Activated naive CD8-positive, alpha-beta T cell treated with anti-CD3 and anti-CD28 coated beads, Interleukin-2, amount 50 U/mL, for 24 hours (primary cell): ENCODE measurements around the gene SF1.

Experiments used
- ATAC-seq: fragments of 150-1000 bp; cut with Tn5 transposase; one replicate; pipeline ENCODE4 v1.10.0; 2021
- DNase-seq: peaks from one replicate; pipeline ENCODE4 v3.0.0; 2021
- H3K27ac Mint-ChIP-seq: one replicate; pipeline ENCODE4 v1.8.0; 2021; ENCODE audit warnings: mild to moderate bottlenecking, mixed read lengths
- H3K27me3 Mint-ChIP-seq: one replicate; pipeline ENCODE4 v1.8.0; 2021; ENCODE audit warnings: mixed read lengths
- H3K36me3 Mint-ChIP-seq: one replicate; pipeline ENCODE4 v1.8.0; 2021; ENCODE audit warnings: low read depth, mixed read lengths
- H3K4me1 Mint-ChIP-seq: one replicate; pipeline ENCODE4 v1.8.0; 2021; ENCODE audit warnings: mixed read lengths
- H3K4me3 Mint-ChIP-seq: one replicate; pipeline ENCODE4 v1.8.0; 2021; ENCODE audit warnings: mild to moderate bottlenecking, moderate library complexity, mixed read lengths
- H3K9me3 Mint-ChIP-seq: one replicate; pipeline ENCODE4 v1.8.0; 2021; ENCODE audit warnings: mixed read lengths

Gene SF1

GRCh38 chr11:64742889-64743590 lies 35.3 kb downstream of the SF1 start:
- no peaks in the 10 kb centered on the region for H3K36me3 Mint-ChIP-seq
- ATAC-seq (peak; percentile 34), DNase-seq (peak; percentile 85)
- peaks cover 7% of the 10 kb centered on the region for H3K27me3 Mint-ChIP-seq
- no peak overlapping the region for H3K4me3 Mint-ChIP-seq
- H3K4me1 Mint-ChIP-seq = peaks cover 25% of the 10 kb centered on the region
- no peak overlapping the region for H3K27ac Mint-ChIP-seq
- no peaks in the 10 kb centered on the region for H3K9me3 Mint-ChIP-seq

GRCh38 chr11:64742087-64742888 lies 36.1 kb downstream of the SF1 start:
- peak; percentile 9 for ATAC-seq
- peak; percentile 42 for DNase-seq
- H3K27me3 Mint-ChIP-seq = peaks cover 7% of the 10 kb centered on the region
- peaks cover 25% of the 10 kb centered on the region for H3K4me1 Mint-ChIP-seq
- H3K36me3 Mint-ChIP-seq = no peaks in the 10 kb centered on the region
- no peak overlapping the region for H3K27ac Mint-ChIP-seq
- H3K4me3 Mint-ChIP-seq = peak overlapping the region; percentile 63
- no peaks in the 10 kb centered on the region for H3K9me3 Mint-ChIP-seq

GRCh38 chr11:64741375-64742086 lies 36.8 kb downstream of the SF1 start:
- no peaks in the 10 kb centered on the region for H3K36me3 Mint-ChIP-seq
- H3K9me3 Mint-ChIP-seq = no peaks in the 10 kb centered on the region
- peaks cover 7% of the 10 kb centered on the region for H3K27me3 Mint-ChIP-seq
- H3K27ac Mint-ChIP-seq = no peak overlapping the region
- ATAC-seq (no peak), DNase-seq (no peak)
- peaks cover 25% of the 10 kb centered on the region for H3K4me1 Mint-ChIP-seq
- H3K4me3 Mint-ChIP-seq = peak overlapping the region; percentile 63

DNA sequence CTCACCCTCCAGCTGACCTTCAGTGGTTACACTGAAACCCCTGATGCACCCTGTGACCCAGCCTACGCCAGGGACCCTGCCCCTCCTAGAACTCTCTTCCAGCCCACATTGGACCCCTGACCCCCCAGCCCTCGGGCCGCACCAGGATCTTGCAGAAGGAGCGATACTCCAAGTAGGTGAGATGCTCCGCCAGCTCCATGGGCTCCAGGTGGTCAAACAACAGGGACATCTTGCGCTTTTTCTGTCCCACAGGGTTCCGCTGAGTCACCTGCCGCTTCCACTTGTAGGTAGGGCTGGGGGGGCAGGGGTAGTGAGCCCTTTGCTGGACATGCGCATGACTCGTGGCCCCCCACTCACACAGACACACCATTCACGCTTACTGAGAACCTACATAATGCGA lies 38.5 kb downstream of the SF1 start:
- peaks cover 7% of the 10 kb centered on the region for H3K27me3 Mint-ChIP-seq
- peak overlapping the region; percentile 7 for H3K27ac Mint-ChIP-seq
- no peak for DNase-seq
- no peak for ATAC-seq
- H3K9me3 Mint-ChIP-seq = no peaks in the 10 kb centered on the region
- H3K36me3 Mint-ChIP-seq = no peaks in the 10 kb centered on the region
- peaks cover 20% of the 10 kb centered on the region for H3K4me1 Mint-ChIP-seq
- no peak overlapping the region for H3K4me3 Mint-ChIP-seq

DNA sequence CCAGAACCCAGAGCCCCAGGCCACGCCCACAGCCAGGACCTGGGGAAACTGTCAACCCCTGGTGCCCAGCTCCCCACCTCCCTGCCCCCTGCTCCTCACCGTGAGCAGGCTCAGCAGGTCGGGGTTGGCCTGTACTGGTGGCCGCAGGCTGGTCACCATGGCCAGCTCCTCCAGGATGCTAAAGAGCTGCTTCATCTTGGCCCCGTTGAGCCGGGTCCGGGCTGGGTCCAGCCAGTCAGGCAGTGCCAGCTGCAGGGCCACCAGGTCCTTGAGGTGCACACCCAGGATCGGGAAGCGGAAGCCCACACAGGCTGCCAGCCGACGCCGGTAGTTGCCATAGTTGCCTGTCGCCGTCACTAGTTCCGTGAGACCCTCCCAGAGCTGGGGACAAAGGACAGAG lies 41.7 kb downstream of the SF1 start:
- no peaks in the 10 kb centered on the region for H3K36me3 Mint-ChIP-seq
- no peaks in the 10 kb centered on the region for H3K9me3 Mint-ChIP-seq
- H3K4me3 Mint-ChIP-seq = no peak overlapping the region
- ATAC-seq (no peak), DNase-seq (no peak)
- H3K27me3 Mint-ChIP-seq = no peaks in the 10 kb centered on the region
- H3K4me1 Mint-ChIP-seq = peaks cover 15% of the 10 kb centered on the region
- H3K27ac Mint-ChIP-seq = no peak overlapping the region

GRCh38 chr11:64735725-64736259 lies 42.5 kb downstream of the SF1 start:
- H3K36me3 Mint-ChIP-seq = peaks cover under 1% of the 10 kb centered on the region
- H3K27me3 Mint-ChIP-seq = no peaks in the 10 kb centered on the region
- H3K4me3 Mint-ChIP-seq = no peak overlapping the region
- no peak for DNase-seq
- H3K9me3 Mint-ChIP-seq = no peaks in the 10 kb centered on the region
- H3K4me1 Mint-ChIP-seq = peaks cover 11% of the 10 kb centered on the region
- no peak overlapping the region for H3K27ac Mint-ChIP-seq
- no peak for ATAC-seq

DNA sequence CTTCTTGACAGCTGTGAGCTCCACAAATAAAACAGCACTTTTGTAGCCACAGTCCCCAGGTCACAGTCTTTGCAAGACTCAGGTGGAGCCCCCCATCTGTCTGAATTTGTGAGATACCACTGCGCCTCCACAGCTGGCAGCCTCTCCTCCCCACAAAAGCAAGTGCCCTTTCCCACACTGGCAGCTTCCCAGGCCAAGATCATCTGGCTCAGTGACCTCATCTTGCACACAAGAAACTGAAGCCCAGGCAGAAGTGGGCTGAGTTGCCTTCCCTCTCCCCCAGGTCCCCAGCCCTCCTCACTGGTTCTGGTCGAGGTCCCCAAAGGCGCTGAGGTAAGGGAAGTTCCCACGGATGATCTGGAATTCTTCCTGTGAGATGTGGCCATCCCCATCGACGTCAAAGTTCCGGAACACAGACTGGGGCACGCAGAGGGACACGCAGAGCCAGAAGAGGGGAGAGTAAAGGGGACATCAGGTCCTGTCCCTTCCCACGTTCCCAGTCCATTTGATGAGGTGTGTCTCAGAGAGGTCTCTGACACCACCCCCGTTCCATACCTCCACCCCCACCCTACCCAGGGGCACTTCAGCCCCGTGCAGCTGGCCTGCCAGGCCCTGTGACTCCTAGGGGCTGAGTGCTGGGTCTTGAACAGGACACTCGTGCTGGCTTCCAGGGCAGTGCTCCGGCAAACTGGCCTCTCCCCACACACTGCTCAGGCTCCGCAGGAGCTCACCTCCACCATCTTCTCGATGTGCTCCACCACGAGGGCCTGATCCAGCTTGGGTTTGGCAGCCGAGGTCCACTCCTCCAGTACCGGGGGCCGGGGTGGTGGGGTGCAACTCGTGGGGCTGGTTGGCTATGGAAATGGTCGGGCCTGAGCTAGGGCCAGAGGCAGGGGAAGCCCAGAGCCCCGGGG lies 43.3 kb downstream of the SF1 start:
- Mint-ChIP-seq H3K4me3 (no peak overlapping the region), H3K27me3 (no peaks in the 10 kb centered on the region), H3K36me3 (peaks cover 2% of the 10 kb centered on the region), H3K4me1 (peaks cover 11% of the 10 kb centered on the region), H3K9me3 (no peaks in the 10 kb centered on the region), H3K27ac (no peak overlapping the region)
- no peak for ATAC-seq
- DNase-seq = no peak

- H3K4me1 Mint-ChIP-seq = peaks cover 11% of the 10 kb centered on the region
- DNase-seq (no peak), ATAC-seq (no peak)
- H3K9me3 Mint-ChIP-seq = no peaks in the 10 kb centered on the region
- peaks cover 2% of the 10 kb centered on the region for H3K36me3 Mint-ChIP-seq
- H3K27me3 Mint-ChIP-seq = no peaks in the 10 kb centered on the region
- H3K27ac Mint-ChIP-seq = no peak overlapping the region
- H3K4me3 Mint-ChIP-seq = no peak overlapping the region
These were observed 46.7 kb downstream of the SF1 start for GRCh38 chr11:64731601-64732000.

DNA sequence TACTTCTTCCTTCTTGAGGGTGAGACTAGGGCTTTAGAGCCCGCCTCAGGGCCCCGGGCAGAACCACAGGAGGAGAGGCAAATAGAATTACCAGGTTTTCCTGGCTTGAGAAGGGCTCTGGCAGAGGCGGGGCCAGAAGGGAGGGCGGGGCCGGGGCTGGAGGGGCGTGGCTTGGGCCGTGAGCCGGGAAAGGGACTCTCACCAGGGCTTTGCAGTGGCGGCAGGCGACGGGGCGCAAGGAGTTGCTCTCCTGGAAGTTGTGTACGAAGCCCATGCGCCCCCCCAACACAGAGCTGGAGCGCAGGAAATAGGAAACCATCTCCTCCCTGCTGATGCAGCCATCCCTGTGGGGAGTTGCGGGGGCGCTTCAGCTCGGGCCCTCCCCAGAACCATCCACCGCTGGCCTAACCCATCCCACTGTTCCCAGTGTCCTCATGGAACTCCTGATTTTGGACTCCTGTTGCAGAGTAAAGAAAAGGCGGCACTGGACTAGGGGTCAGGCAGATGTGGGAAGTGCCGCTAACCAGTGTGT lies 48.4 kb downstream of the SF1 start:
- H3K27me3 Mint-ChIP-seq = no peaks in the 10 kb centered on the region
- ATAC-seq (peak; percentile 24), DNase-seq (no peak)
- H3K36me3 Mint-ChIP-seq = peaks cover 2% of the 10 kb centered on the region
- H3K9me3 Mint-ChIP-seq = no peaks in the 10 kb centered on the region
- H3K4me3 Mint-ChIP-seq = no peak overlapping the region
- H3K4me1 Mint-ChIP-seq = peaks cover 12% of the 10 kb centered on the region
- H3K27ac Mint-ChIP-seq = no peak overlapping the region

DNA sequence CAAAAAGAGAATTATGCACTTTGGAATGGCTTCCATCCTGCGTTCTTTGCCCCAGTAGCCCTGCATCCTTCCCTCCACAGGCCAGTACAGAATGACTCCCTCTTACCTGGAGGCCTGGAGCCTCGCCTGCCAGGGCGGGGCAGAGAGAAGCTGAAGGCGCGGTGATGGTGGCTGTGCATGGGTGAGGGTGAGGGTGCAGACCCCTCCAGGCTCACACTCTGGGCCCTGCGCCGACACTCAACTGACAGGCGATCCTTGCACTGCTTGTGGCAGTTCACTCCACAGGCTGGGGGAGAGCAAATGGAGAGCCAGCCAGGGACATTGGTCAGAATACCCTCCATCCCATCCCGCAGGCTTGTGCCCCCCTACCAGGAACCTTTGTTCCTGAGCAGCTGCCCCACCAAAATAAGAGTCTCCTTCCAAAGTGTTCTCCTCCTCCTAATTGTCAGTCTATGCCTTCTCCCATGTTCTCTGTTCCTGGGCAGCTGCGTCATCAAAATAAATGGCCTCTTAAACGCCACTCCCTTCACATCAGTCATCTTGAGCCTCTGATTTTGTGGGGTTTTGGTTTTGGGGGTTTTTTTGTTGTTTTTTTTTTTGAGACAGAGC lies 49.5 kb downstream of the SF1 start:
- no peak for DNase-seq
- Mint-ChIP-seq H3K9me3 (no peaks in the 10 kb centered on the region), H3K27ac (no peak overlapping the region), H3K36me3 (peaks cover 2% of the 10 kb centered on the region), H3K27me3 (no peaks in the 10 kb centered on the region), H3K4me3 (no peak overlapping the region), H3K4me1 (peaks cover 12% of the 10 kb centered on the region)
- no peak for ATAC-seq

GRCh38 chr11:64726867-64727530 lies 51.3 kb downstream of the SF1 start:
- Mint-ChIP-seq H3K4me1 (peaks cover 11% of the 10 kb centered on the region), H3K27ac (no peak overlapping the region), H3K36me3 (peaks cover 2% of the 10 kb centered on the region), H3K4me3 (no peak overlapping the region), H3K27me3 (peaks cover 5% of the 10 kb centered on the region), H3K9me3 (no peaks in the 10 kb centered on the region)
- no peak for ATAC-seq
- DNase-seq = no peak

GRCh38 chr11:64726211-64726641 lies 52.1 kb downstream of the SF1 start:
- peaks cover 2% of the 10 kb centered on the region for H3K36me3 Mint-ChIP-seq
- peaks cover 12% of the 10 kb centered on the region for H3K27me3 Mint-ChIP-seq
- H3K4me1 Mint-ChIP-seq = peaks cover 11% of the 10 kb centered on the region
- H3K27ac Mint-ChIP-seq = no peak overlapping the region
- no peak overlapping the region for H3K4me3 Mint-ChIP-seq
- no peak for DNase-seq
- H3K9me3 Mint-ChIP-seq = no peaks in the 10 kb centered on the region
- ATAC-seq = no peak
